Cardiac septum (tissue), 1 donor: ENCODE measurements around the gene PDE4D. TPM values are rescaled to one million over a fixed set of nuclear protein-coding genes. Genes with fewer than 3 reads are reported as not detected.
"Not testable (repeated sequence)": the region's sequence is repeated elsewhere in the genome, so short reads cannot be mapped to it uniquely, and the experiment has no call there.

Experiments
- DNase-seq: peaks from one replicate; pipeline ENCODE4 v3.0.0-alpha.2; 2020; ENCODE audit warnings: low spot score
- intact Hi-C: fragments of 100-400 bp; cut with DNase I; formaldehyde crosslinking; loops from one replicate; pipeline ENCODE4 v1.14.0; 2022
- total RNA-seq: library from RNA; stranded (reverse); fragmentation: NEBNext Ultra II Directional; extraction: Animal tissue kit (Norgen Biotek cat#: 25700); gene quantifications from one replicate; pipeline ENCODE4 v1.2.1, GENCODE V29; 2021
- donor health status: DM: no; HTN: no; CAD: no.

The PDE4D gene
- total RNA-seq, 1 donor from 2014 or later = 29.3 TPM

DNA sequence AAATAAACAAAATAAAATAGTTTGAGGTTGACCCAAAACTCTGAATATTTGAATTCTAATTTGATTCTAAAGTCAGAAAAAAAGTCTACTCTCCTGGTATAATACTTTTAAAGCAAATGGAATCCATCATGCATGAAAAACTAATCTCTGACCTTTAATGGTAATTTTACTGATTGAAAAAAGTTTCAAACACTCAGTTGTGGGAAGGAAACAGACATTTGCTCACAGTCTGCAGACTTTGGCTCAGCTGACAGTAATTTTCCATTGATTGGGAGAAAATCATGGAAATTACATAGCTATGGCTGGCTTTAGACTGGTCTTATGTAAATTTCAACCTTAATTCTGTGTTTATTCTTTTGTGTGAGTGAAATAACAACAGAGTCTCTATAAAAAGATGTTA is 574.3 kb downstream of the PDE4D start:
- no peak for DNase-seq
- intact Hi-C loops = no loop called here

DNA sequence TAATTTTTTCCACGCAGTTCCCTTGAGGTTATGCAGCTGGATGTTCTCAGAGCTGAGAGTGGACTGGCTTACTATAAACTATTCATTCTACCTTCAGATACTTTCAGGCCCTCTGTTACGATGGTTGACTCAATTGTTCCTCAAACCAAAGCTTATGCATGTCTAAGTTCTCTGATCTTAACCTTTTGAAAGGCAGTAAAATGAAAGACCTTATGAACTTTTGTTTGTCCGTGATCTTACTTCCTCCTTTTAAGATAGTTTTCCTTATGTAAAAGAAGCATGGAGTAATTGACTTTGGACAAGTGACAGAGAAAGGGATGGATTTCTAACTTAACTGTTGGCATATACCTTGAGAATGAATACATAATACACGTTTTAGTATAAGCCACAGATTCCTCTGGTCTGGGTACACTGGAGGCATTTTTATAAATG is 575.7 kb downstream of the PDE4D start:
- DNase-seq = no peak
- intact Hi-C loops = no loop called here

DNA sequence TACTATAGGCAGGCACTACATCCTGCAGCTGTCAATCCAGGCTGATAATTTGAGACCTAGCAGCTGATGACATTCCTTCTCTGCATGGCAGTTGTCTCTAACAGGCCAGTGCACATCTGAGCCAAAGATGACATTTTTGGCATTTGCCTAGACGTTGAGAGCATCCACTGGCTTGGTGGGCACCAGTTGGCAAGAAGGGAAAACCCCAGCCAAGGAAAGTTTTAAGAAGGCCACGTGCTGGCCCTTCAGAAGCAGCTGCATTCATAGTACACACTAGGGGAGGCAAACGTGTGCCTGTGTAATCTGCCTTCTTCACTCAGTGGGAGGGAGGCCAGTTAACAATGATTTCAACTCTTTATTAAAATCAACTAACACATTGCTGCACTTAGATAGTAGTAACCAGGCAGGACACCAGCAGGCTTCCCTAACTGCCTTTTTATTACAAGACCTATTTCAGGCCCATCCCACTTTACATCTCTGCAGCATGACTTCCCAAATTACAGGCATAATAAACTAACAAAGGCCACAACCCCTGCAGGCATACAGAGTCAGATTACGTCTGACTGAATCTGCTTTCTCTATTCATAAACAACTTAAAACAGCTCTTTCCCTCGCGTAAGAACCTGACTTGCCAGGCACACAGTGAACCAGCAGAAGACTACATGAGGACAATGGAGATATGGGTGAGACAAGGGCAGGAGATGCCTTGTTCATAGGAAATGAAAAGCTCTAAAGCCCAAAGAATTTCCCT is 576.3 kb downstream of the PDE4D start:
- DNase-seq = no peak
- intact Hi-C loops = no loop called here

DNA sequence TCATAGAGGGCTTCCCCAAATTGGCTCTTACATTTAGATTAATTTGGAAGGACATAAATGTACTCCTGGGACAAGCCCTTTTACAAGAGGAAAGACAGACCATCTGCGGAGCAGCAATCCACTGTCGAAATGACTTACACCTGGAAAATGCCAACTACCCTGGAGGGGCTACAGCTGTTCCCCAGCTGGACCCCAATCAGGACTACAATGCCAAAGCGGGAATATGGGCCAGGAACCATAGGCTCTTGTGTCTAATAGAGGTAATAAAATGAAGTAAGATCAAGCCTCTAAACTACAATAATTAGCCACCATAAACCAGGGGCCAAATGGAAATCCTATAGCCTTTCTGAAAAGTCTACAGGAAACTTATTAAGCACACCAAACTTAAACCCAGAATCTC is 581.3 kb downstream of the PDE4D start:
- DNase-seq = no peak
- intact Hi-C loops = no loop called here

DNA sequence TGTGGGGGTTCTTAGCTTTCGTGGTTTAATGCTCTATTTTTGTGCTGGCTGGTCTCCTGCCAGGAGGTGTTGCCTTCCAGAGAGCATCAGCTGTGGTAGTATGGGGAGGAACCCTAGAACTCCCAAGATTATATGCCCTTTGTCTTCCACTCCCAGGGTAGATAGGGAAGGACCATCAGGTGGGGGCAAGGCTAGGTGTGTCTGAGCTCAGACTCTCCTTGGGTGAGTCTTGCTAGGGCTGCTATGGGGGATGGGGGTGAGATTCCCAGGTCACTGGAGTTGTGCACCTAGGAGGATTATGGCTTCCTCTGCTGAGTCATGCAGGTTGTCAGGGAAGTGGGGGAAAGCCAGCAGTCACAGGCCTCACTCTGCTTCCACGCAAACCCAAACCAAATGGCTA is 584.8 kb downstream of the PDE4D start:
- intact Hi-C loops, DNase-seq: not testable (repeated sequence)

DNA sequence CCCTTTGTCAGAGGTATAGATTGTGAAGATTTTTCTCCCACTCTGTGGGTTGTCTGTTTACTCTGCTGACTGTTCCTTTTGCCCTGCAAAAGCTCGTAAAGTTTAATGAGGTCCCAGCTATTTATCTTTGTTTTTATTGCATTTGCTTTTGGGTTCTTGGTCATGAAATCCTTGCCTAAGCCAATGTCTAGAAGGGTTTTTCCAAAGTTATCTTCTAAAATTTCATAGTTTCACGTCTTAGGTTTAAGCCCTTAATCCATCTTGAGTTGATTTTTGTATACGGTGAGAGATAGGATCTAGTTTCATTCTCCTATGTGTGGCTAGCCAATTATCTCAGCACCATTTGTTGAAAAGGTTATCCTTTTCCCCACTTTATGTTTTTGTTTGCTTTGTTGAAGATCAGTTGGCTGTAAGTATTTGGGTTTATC is 590.2 kb downstream of the PDE4D start:
- DNase-seq, intact Hi-C loops: not testable (repeated sequence)

DNA sequence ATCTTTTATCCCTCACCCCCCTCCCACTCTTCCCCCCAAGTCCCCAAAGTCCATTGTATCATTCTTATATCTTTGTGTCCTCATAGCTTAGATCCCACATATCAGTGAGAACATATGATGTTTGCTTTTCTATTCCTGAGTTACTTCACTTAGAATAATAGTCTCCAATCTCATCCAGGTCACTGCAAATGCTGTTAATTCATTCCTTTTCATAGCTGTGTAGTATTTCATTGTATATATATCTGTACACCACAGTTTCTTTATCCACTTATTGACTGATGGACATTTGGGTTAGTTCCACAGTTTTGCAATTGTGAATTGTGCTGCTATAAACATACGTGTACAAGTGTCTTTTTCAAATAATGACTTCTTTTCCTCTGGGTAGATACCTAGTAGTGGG is 591.0 kb downstream of the PDE4D start:
- intact Hi-C loops, DNase-seq: not testable (repeated sequence)

DNA sequence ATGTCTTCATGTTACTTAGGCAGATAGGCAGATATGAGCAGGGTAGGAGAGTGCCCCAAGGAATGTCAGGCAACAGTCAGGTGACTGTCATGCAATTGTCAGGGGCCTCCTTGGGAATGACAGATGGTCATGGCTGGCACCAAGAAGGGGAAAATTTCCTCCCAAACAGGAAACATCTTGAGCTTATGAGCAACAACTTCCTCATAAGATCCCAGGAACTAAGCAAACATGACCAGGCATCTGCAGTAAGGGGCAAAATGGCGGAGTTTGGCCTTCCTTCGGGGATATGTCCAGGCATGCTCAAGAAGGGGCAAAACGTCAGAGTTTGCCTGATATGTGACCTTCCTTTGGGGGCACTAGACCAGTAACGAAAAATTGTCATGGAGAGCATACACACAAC is 591.8 kb downstream of the PDE4D start:
- no peak for DNase-seq

DNA sequence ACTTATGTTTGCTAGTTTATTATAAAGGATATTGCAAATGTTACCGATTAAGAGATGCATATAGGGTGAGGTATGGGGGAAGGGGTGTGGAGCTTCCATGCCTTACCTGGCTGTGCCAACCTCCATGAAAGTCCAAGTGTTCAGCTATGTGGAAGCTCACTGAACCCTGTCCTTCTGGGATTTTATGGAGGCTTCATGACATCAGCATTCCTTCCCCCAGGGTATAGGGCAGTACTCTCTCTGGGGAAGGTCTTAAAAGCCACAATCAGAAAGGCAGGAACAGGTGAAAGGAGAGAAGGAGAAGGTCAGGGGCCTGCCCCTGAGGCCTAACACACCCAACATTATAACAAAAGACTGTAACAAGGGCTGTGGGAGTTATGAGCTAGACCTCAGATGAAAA is 592.6 kb downstream of the PDE4D start:
- DNase-seq = no peak
- intact Hi-C loops = no loop called here

More for the DNA sequence above, 591.8 kb downstream of the PDE4D start:
- intact Hi-C loops = no loop called here

DNA sequence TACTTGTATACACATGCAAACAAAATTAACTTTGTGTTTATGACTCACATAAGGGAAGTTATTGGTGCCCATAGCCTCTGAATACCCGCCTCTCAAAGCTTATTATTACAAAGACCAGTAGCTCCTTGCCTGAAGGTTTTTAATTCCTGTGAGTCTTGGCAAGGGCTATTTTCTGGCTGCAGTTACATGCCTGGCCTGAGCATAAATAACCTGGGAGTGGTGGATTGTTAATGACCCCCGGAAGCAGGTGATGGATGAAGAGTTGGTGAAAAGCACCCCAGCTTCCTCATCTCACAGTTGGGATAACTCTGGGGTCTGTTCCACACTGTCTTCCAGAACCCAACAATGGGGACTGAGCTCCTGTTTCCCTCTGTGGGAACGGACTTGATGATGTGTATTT is 594.5 kb downstream of the PDE4D start:
- DNase-seq = no peak
- intact Hi-C loops = no loop called here

DNA sequence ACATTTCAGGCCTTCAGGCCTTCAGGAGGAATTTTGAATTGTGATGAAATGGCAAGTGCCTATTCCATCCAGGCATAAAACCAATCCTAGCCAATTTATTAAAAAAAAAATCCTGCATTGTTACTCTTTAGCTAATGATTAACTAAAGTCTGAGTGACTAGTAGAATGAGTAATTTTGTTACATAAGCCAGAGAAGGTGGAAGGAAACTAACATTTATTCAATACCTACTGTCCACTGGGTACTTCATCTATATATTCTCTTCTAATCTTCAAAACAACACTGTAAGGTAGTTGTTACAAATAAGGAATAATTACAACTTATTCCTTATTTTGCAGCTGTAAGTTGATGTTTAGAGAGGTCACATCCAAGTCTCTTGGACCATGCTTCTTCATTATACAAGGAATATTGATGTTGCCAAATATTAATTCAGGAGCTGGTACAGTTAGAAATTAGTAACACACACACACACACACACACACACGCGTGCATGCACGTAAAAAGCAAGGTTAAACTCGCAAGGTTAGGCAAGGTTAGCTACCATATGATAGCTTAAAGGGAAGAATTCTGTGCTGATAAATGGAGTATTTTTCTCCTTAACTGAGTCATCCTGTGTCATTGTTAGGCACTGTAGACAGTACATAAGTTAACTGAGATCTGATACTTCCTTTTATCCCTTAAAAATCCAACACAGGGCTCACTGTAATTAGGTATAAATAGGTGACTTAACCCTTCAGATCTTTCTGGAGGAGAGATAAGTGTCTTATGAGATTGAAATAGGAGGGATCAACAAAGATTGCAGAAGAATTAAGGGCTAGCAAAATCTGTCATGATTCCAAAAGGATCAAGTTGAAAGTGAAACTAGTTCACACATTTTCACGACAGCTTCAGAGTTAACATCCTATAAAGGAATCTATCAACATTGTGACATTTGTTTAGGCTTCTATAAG is 596.9 kb downstream of the PDE4D start:
- DNase-seq = no peak
- intact Hi-C loops = no loop called here

DNA sequence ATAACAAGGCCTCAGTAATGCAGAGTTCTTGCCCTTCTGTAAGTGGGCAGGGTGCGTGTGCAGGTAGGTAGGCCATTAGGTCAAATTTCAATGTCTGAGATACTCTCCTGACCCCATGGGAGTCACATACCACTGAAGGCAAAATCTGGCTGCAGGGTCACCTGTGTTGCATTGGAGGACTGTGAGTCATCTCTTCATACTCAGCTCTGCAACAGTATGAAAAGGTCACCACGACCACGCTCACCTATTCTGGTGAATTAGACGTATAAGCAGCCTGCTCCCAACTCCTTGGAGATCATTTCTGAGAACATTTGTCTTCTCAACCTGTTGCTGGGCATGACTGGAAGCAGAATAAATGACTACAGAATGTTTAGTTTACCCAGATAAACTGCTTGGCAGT is 599.8 kb downstream of the PDE4D start:
- DNase-seq = no peak
- intact Hi-C loops = no loop called here

DNA sequence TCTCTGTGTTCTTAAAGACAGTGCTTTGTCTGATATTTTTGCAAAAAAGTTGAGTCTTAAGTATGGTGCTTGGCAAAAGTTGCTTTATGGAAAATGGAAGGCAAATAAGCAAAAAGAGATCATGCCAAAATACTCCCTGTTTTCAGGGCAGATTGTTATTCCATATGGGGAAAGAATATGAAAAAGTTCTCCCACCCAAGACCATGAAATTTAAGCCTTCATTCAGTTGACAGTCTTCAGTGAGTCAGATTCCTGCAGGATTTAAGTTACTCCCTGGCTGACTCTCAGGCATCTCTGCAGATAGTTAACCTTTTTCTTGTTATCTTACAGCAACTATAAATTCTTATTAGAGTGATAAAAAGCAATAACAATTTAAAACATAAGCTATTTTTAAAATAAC is 601.6 kb downstream of the PDE4D start:
- intact Hi-C loops = no loop called here

DNA sequence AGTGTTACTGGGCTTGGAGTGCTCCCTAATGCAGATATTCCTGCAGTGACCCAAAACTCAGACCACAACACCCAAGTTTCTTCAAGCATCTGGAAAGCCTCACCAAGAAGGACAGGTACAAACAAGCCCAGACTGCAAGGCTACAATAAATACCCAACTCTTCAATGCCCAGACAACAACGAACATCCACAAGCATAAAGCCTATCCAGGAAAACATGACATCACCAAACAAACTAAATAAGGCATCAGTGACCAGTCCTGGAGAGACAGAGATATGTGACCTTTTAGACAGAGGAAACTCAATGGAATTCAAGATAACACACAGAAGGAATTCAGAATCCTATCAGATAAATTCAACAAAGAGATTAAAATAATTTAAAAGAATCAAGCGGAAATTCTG is 605.6 kb downstream of the PDE4D start:
- DNase-seq = no peak
- intact Hi-C loops = no loop called here

More for the DNA sequence above, 601.6 kb downstream of the PDE4D start:
- no peak for DNase-seq

DNA sequence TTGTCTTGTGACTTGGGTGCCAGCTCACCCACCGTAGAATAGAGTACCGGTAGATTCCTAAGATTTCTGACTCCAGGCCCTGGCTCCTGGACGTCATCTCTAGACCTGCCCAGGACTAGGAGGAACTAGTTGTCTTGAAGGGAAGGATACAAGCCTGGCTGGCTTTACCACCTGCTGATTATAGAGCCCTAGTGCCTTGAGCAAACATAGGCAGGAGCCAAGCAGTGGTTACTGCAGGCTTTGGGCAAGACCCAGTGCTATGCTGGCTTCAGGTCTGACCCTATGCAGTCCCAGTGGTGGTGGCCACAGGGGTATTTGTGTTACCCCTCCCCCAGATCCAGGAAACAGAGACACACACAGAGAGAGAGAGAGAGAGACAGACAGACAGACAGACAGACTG is 606.2 kb downstream of the PDE4D start:
- intact Hi-C loops = no loop called here
- no peak for DNase-seq

DNA sequence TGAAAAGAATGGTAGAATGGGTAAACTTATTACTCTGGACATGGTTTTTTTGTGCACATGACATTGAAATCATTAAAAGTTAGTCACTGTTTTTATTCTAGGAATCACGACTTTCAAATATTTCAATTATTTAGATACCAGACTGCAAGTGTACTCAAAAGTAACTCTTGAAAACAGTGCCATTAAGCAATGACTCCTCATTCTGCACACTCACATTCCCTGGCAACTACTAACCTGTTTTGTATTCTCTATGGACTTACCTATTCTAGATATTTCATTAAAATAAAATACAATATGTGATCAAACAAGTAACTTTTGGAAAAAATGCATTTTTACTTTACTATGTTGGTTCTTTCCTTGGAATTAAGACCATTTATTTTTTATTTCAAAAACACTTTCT is 607.0 kb downstream of the PDE4D start:
- no peak for DNase-seq
- intact Hi-C loops = no loop called here

DNA sequence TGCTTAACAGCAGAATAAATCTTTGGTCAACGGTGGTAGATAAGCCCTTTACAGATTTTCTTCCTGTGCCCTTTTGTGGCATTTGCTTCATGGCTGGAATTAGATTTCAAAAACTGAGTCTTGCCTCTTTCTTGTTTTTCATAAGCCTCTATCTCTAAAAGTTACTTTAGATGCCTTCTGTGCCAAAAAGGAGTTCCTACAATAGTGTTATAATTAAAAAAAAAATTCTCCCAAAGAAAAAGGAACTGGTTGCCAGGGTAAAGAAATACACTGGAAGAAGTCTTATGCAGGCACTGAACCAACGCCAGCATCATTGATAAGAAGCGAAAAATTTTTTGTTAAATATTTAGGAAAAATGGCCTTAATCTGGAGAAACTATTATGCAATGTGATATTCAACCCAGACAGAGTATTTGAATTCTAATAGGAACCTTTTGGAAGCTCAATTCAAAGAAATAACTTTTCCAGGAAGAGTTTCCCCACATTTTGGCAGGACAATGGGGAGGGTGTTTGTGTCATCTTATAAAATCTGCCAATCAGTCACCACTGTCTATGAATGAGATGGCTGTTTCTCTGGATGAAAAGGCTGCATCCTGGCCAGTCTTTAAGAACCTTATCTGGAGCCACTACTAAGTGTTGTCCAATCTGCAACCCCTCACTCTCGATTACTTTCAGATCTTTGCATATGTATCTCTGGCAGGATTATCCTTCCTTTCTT is 608.1 kb downstream of the PDE4D start:
- intact Hi-C loops = no loop called here
- DNase-seq = no peak

DNA sequence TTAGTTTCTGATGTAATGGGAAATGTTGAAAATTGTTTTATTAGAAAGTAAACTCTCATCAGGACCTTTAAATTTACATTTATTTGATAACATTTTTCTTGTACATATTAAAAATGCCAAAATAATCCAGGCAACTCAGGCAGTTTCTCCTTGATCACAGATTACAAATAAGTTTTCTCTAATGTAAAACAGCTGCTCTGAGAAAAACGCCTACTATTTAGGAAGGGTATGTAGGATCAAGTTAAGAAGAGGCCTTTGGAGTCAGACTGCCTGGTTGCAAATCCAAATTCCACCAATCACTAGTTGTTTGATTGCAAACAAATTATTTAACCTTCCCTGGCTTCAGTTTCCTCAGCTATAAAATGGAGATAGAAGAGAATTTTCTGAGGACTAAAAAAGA is 610.8 kb downstream of the PDE4D start:
- DNase-seq = no peak
- intact Hi-C loops = no loop called here

DNA sequence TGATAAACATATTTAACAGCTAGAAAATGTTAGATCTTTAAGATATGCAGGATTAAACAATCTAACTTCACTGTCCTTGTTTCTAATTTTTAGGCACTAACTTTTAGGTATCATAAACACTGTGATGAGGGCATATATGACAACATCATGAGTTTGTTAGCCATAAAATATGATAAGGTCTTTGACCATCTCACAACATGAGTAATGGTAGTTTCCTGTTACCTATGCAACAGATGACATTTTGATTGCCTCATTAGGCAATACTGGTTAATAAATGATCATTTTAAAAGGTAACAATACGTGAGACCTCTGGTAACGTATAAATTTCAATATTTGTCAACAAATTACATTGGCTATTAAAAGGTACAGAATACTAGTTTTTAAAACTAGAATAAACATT is 613.5 kb downstream of the PDE4D start:
- intact Hi-C loops = loop anchor here (5.0 kb wide), 2 partner anchors 43 to 47 kb away; no protein-coding TSS in a partner anchor
- DNase-seq = no peak

DNA sequence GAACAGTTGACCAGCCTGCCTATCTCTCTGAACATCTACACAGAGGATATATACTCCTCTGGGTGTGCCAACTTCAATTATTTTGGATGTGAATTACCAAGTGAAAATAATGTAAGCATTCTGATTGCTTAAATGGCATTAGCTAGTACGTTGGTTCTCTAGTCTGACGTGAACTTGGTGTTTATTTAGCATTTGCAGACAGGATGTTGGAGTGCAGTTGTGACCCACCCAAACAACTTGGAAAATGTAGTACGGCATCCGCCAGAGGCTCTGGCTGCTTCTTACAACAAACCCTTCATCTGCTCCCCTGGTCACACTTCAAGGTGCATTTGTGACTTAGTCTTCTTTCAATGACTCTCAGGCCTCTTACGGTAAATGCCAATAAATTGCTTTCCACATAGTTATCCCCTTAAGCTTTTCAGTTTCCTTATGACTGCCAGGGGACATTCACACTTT is 616.6 kb downstream of the PDE4D start:
- DNase-seq = no peak
- intact Hi-C loops = loop anchor here (1.0 to 5.0 kb wide), 3 partner anchors 40 to 54 kb away; no protein-coding TSS in a partner anchor
